RWPE2 (cell line): ENCODE data around the gene ZNF20.
"Not testable (repeated sequence)": the region's sequence is repeated elsewhere in the genome, so short reads cannot be mapped to it uniquely, and the experiment has no call there.

Experiments
- ATAC-seq: fragments of 200-7000 bp; cut with Tn5 transposase; 3 replicates; pipeline ENCODE4 v1.9.1; 2021; ENCODE audit warnings: low read depth
- DNase-seq: peaks from one replicate; pipeline ENCODE4 v3.0.0-alpha.2; 2020; ENCODE audit warnings: low spot score
- H3K27ac ChIP-seq: fragments of 450-650 bp; 2 replicates; pipeline ENCODE4 v1.5.1; 2017; ENCODE audit warnings: mild to moderate bottlenecking; ENCODE audit not compliant: poor library complexity, severe bottlenecking
- H3K27me3 ChIP-seq: fragments of 250-450 bp; sonication (Bioruptor Pico); 2 replicates; pipeline ENCODE4 v1.5.1; 2021; ENCODE audit warnings: mild to moderate bottlenecking, moderate library complexity; ENCODE audit not compliant: insufficient read depth, poor library complexity, severe bottlenecking
- H3K36me3 ChIP-seq: fragments of 250-450 bp; sonication (Bioruptor Pico); 2 replicates; pipeline ENCODE4 v1.5.1; 2020; ENCODE audit warnings: low read depth, mild to moderate bottlenecking, moderate library complexity
- H3K4me1 ChIP-seq: fragments of 250-450 bp; sonication (Bioruptor Pico); 2 replicates; pipeline ENCODE4 v1.5.1; 2021; ENCODE audit warnings: mild to moderate bottlenecking, moderate library complexity; ENCODE audit not compliant: insufficient read depth, poor library complexity, severe bottlenecking
- H3K4me3 ChIP-seq: fragments of 250-450 bp; sonication (Bioruptor Pico); 2 replicates; pipeline ENCODE4 v1.5.1; 2021; ENCODE audit warnings: mild to moderate bottlenecking, moderate library complexity; ENCODE audit not compliant: severe bottlenecking
- H3K9me3 ChIP-seq: fragments of 250-450 bp; sonication (Bioruptor Pico); 2 replicates; pipeline ENCODE4 v1.5.1; 2021; ENCODE audit warnings: mild to moderate bottlenecking, moderate library complexity; ENCODE audit not compliant: severe bottlenecking
- CTCF ChIP-seq: fragments of 450-650 bp; IDR thresholded peaks from one replicate; pipeline ENCODE4 v1.5.1; 2017; ENCODE audit warnings: mild to moderate bottlenecking, moderate library complexity; ENCODE audit not compliant: poor library complexity, severe bottlenecking

ZNF20 gene

GRCh38 chr19:12090807-12091206 is 49.3 kb downstream of the ZNF20 start:
- H3K4me1 ChIP-seq, result no peaks in the 10 kb centered on the region
- TF ChIP-seq CTCF, result peak; percentile 67
- H3K36me3 ChIP-seq, result no peaks in the 10 kb centered on the region
- H3K9me3 ChIP-seq, result no peaks in the 10 kb centered on the region
- no peaks in the 10 kb centered on the region for H3K27me3 ChIP-seq
- ATAC-seq (no peak), DNase-seq (no peak)
- H3K27ac ChIP-seq, result no peak overlapping the region
- H3K4me3 ChIP-seq, result no peak overlapping the region

- DNase-seq (no peak), ATAC-seq (no peak)
- no peaks in the 10 kb centered on the region for H3K27me3 ChIP-seq
- no peak overlapping the region for H3K4me3 ChIP-seq
- H3K27ac ChIP-seq, result no peak overlapping the region
- H3K9me3 ChIP-seq, result peaks cover 6% of the 10 kb centered on the region
- no peaks in the 10 kb centered on the region for H3K4me1 ChIP-seq
- TF ChIP-seq CTCF, result no peak
- H3K36me3 ChIP-seq, result no peaks in the 10 kb centered on the region
Observed at GRCh38 chr19:12085074-12085818, 54.9 kb downstream of the ZNF20 start.

DNA sequence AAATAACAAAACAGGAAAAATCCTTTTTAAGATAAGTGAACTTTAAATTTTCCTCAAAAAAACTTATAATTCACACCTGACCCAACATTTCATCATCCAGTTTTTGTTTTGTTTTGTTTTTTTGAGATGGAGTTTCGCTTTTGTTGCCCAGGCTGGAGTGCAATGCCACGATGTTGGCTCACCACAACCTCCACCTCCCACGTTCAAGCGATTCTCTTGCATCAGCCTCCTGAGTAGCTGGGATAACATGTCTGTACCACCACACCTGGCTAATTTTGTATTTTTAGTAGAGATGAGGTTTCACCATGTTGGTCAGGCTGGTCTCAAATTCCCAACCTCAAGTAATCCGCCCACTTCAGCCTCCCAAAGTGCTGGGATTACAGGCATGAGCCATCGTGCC is 56.8 kb downstream of the ZNF20 start:
- not testable (repeated sequence) for H3K4me1 ChIP-seq, H3K4me3 ChIP-seq, H3K36me3 ChIP-seq, H3K27me3 ChIP-seq, ATAC-seq, DNase-seq, H3K27ac ChIP-seq
- H3K9me3 ChIP-seq, result peaks cover 18% of the 10 kb centered on the region
